Measurements from ENCODE around the gene SCFD1. TPM values are rescaled to one million over a fixed set of nuclear protein-coding genes. Genes with fewer than 3 reads are reported as not detected.

The SCFD1 gene
- total and polyA plus RNA-seq, 8 donors: 74.5 to 99.2 (median 88.7) TPM

DNA sequence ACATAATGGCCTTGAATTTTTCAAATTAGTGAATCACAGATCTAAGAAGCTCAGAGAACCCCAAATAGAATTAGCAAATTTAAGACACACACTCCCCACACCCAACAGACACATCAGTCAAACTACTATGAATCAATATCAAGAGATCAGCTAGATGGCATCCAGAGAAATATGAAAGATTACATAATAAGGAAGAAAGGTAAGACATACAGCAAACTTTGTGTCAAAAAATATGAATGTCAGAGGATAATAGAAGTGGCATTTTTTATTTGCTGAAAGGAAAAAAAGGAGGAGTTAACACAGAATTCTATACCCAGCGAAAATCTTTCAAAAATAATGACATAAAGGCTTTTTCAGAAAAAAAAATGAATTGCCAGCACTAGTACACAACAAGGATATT lies 141.8 kb downstream of the SCFD1 start:
- DNase-seq (no peak), ATAC-seq (no peak)
- Histone ChIP-seq H3K4me1 (no peaks in the 10 kb centered on the region), H3K27ac (no peak overlapping the region), H3K27me3 (no peaks in the 10 kb centered on the region), H3K9me3 (peaks cover 0 to 30% of the 10 kb centered on the region in 2 donors), H3K4me3 (no peak overlapping the region), H3K36me3 (no peaks in the 10 kb centered on the region)
- intact Hi-C loops (cut with DNase I): no loop called here
- TF ChIP-seq, protein P1, sequence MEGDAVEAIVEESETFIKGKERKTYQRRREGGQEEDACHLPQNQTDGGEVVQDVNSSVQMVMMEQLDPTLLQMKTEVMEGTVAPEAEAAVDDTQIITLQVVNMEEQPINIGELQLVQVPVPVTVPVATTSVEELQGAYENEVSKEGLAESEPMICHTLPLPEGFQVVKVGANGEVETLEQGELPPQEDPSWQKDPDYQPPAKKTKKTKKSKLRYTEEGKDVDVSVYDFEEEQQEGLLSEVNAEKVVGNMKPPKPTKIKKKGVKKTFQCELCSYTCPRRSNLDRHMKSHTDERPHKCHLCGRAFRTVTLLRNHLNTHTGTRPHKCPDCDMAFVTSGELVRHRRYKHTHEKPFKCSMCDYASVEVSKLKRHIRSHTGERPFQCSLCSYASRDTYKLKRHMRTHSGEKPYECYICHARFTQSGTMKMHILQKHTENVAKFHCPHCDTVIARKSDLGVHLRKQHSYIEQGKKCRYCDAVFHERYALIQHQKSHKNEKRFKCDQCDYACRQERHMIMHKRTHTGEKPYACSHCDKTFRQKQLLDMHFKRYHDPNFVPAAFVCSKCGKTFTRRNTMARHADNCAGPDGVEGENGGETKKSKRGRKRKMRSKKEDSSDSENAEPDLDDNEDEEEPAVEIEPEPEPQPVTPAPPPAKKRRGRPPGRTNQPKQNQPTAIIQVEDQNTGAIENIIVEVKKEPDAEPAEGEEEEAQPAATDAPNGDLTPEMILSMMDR (IDR thresholded peaks at IDR 0.05): no peak

DNA sequence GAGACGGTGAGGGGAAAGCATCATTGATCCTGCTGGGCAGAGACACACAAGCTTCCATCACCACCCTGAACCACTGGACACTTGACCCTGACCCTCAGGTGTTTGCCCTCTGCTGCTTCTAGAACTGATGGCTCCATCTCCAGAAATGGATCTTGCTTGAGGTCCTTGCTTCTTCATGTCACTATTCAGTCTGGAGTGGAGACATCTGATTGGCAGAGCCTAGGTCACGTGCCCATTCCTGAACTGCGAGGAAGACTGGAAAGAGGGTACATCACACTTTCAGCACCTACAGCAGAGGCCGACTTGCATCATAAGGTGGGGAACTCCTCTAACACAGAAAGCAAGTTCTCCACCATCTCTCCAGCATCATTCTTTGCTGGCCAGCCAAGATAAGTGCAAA lies 145.5 kb downstream of the SCFD1 start:
- H3K4me3 ChIP-seq: no peak overlapping the region
- intact Hi-C loops (cut with DNase I): no loop called here
- H3K36me3 ChIP-seq: no peaks in the 10 kb centered on the region
- no peak for DNase-seq
- H3K4me1 ChIP-seq: no peaks in the 10 kb centered on the region
- peaks cover 0 to 21% of the 10 kb centered on the region in 2 donors for H3K9me3 ChIP-seq
- TF ChIP-seq, protein P1 (IDR thresholded peaks at IDR 0.05): no peak
- H3K27ac ChIP-seq: no peak overlapping the region
- ATAC-seq: no peak
- no peaks in the 10 kb centered on the region for H3K27me3 ChIP-seq

DNA sequence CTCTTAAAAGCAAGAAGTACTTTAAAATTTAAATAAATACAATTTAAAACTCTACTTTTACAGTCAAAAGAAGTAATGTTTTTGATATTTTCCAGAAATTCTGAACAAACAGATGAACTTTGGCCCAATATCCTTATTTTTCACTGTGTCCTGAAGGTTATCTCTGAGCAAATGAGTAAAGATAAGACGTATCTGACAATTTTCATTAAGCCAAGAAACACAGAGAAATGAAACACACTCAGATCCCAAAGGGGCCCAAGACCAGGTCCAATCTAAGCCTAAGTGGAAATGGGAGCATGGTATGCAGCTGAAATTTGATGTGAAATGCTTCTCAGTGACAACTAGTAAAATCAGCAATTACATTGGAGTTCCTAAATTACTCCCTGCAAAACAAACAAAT lies 146.7 kb downstream of the SCFD1 start:
- no peaks in the 10 kb centered on the region for H3K36me3 ChIP-seq
- H3K27me3 ChIP-seq: no peaks in the 10 kb centered on the region
- no peak for ATAC-seq
- peaks cover 0 to 9% of the 10 kb centered on the region in 2 donors for H3K9me3 ChIP-seq
- no peak overlapping the region for H3K4me3 ChIP-seq
- TF ChIP-seq, protein P1 (IDR thresholded peaks at IDR 0.05): no peak
- intact Hi-C loops (cut with DNase I): no loop called here
- no peak for DNase-seq
- H3K27ac ChIP-seq: no peak overlapping the region
- no peaks in the 10 kb centered on the region for H3K4me1 ChIP-seq

DNA sequence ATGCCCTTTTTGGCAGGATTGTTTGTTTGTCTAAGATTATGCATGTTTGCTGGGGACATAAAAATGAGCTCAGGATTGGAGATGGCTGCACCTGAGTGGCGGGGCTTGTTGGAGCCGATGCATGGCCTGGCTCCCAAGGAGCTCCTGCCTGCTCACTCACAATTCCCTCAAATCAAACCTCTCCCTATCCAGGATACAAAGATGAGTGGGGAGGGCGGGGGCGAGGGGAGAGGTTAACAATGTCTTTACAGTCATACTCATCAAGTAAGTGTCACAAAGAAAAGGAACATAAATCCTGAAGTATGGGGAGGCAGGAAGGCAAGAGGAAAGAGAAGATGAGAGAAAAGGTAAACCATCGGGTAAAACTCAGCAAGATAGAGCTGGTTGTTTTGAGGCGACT lies 148.3 kb downstream of the SCFD1 start:
- TF ChIP-seq, protein P1 (IDR thresholded peaks at IDR 0.05): no peak
- ATAC-seq (no peak), DNase-seq (no peak)
- intact Hi-C loops (cut with DNase I): no loop called here
- Histone ChIP-seq H3K9me3 (no peaks in the 10 kb centered on the region), H3K4me1 (no peaks in the 10 kb centered on the region), H3K4me3 (no peak overlapping the region), H3K27ac (no peak overlapping the region), H3K36me3 (no peaks in the 10 kb centered on the region), H3K27me3 (no peaks in the 10 kb centered on the region)

GRCh38 chr14:30771595-30771994 lies 149.5 kb downstream of the SCFD1 start:
- intact Hi-C loops (cut with DNase I): no loop called here
- DNase-seq: no peak
- ATAC-seq: no peak

More at GRCh38 chr14:30771595-30771994, 149.5 kb downstream of the SCFD1 start:
- Histone ChIP-seq H3K36me3 (no peaks in the 10 kb centered on the region), H3K27me3 (no peaks in the 10 kb centered on the region), H3K4me3 (no peak overlapping the region), H3K9me3 (no peaks in the 10 kb centered on the region), H3K27ac (no peak overlapping the region), H3K4me1 (no peaks in the 10 kb centered on the region)
- TF ChIP-seq, protein P1 (IDR thresholded peaks at IDR 0.05): no peak

Data from left lung (tissue), 10 donors.